IPS-NIHi7 (cell line): Measurements from ENCODE around the gene PTPN4.
"Not testable (repeated sequence)": the region's sequence is repeated elsewhere in the genome, so short reads cannot be mapped to it uniquely, and the experiment has no call there.

Experiments
- DNase-seq: peaks from one replicate; pipeline ENCODE4 v3.0.0; 2012; ENCODE audit warnings: mixed read lengths; ENCODE audit errors: extremely low spot score

PTPN4 gene

DNA sequence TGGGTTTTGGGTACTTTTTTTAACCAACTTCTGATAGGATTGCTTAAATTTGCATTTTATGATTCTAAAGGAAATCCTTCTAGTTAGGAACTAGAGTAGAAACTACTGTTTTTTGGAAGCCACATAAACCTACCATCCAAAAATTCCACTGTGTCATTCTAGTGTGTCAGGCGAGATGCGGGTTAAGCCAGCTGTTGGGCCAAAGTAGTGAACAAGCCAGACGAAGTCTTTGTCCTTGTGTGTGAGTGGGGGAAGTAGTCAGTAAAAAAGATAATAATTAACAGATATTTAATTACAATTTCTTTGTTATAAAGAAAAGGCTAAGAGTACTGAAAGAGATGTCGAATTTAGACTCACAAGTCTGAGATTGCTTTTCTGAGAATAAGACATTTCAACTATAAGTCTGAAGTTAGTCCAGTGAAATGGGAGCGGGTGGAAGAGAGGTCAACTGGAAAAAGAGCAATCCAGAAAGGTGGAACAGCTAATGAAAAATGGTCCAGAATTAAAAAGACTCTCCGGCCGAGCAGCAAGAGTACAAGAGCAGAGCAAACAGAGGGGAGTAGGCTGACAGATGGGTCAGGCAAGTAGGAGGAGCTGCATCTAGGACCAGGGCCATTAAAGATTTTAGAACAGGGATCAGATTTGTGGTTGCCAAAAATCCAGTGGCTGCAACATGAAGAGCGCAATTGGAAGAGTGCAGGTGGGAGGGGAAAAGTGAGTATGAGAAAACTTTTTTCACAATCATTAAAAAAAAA is 254.7 kb downstream of the PTPN4 start:
- no peak for DNase-seq

DNA sequence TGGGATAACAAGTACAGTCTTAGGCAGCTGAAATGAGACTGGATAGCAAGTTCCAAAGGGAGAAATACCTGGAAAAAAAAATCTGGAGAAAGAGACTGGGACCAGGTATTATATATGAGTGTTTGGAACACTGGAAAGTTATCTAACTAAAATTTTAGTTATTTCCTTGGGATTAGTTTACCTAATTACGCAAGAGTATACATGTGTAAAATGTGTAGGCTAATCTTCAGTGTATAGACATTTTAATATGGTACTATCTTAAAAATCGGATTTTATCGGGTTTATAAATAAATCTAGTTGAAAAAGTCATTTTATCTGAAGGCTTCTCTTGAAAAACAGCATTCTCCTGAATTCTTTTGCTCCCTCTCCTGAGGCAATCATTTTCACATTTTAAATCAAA is 257.1 kb downstream of the PTPN4 start:
- no peak for DNase-seq

DNA sequence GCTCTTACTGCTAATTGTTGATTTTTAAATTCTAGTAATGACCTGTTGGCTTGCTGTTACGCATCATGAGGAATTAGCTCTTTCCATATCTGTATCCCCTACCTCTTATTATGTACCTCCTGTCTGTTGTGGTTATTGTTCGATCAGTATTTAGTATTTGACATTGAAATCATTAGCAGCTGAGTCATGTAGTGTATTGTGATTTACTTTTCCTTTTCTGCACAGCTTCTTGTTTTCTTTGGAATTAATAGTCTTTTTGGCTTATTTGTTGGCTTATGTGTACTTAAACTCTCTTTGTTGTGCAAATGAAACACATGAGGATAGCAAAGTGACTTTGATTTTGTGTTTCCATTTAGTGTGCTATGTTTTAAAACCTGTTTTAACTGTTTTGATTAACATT is 257.5 kb downstream of the PTPN4 start:
- DNase-seq, result no peak

DNA sequence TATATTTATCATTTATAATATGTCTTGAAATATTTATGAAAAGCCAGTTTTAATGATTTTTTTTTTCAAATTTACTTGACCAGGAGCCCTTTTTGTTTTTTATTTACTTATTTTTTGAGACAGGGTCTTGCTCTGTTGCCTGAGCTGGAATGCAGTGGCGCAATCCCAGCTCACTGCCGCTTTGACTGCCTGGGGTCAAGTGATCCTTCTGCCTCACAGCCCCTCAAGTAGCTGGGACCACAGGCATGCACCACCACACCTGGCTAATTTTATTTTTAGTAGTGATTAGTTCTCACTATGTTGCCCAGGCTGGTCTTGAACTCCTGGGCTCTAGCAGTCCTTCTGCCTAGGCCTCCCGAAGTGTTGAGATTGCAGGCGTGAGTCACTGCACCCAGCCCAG is 258.8 kb downstream of the PTPN4 start:
- DNase-seq, result no peak

DNA sequence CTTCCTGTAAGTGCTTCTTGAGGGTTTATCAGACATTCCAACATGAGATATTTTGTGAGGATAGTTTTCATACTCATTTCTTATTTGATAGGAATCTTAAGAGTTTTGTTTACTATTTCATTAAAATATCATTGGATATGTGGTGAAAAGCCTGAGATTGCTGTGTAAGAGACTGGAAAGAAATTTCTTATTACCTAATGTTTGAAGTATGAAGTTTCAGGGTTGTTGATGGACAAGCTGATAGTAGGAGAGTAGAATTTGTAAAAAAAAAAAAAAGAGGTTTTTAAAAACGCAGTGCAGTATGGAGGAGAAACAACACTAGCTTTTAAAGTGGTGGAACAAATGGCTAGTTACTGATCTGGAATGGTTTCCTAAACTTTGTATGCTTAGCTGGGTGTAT is 260.8 kb downstream of the PTPN4 start:
- no peak for DNase-seq

DNA sequence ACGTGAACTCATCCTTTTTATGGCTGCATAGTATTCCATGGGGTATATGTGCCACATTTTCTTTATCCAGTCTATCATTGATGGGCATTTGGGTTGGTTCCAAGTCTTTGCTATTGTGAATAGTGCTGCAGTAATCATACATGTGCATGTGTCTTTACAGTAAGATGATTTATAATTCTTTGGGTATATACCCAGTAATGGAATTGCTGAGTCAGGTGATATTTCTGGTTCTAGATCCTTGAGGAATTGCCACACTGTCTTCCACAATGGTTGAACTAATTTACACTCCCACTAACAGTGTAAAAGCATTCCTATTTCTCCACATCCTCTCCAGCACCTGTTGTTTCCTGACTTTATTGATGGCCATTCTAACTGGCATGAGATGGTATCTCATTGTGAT is 262.8 kb downstream of the PTPN4 start:
- DNase-seq, result not testable (repeated sequence)

DNA sequence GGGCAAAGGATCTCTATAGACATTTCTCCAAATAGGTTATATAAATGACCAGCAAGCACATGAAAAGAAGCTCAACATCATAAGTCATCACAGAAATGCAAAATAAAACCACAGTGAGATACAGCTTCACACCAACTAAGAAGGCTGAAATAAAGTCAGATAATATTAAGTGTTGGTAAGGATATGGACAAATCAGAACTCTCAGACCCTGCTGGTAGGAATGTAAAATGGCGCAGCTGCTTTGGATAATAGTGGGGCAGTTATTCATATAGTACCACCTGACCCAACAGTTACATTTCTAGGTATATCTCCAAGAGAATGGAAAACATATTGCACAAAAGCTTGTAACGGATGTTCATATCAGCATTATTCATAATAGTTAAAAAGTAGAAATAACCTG is 267.2 kb downstream of the PTPN4 start:
- DNase-seq, result no peak

DNA sequence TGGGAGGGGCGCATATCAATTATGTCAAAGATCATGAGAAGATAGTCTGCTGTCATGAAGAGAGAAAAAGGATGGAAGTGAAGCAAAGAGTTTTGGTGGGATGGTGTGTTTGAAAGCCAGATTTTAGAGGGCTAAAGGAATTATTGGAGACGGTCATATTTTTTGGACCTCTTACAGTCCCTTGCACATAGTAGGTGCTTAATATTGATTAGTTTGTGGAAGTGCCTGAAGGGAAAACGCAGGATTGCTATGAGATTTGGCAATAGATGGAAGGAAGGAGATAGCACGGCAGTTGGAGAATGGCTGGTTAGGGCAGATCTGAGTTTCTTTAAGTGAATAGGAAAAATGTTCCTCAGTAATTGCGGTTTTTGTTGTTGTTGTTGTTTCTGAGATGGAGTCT is 269.1 kb downstream of the PTPN4 start:
- DNase-seq, result no peak

DNA sequence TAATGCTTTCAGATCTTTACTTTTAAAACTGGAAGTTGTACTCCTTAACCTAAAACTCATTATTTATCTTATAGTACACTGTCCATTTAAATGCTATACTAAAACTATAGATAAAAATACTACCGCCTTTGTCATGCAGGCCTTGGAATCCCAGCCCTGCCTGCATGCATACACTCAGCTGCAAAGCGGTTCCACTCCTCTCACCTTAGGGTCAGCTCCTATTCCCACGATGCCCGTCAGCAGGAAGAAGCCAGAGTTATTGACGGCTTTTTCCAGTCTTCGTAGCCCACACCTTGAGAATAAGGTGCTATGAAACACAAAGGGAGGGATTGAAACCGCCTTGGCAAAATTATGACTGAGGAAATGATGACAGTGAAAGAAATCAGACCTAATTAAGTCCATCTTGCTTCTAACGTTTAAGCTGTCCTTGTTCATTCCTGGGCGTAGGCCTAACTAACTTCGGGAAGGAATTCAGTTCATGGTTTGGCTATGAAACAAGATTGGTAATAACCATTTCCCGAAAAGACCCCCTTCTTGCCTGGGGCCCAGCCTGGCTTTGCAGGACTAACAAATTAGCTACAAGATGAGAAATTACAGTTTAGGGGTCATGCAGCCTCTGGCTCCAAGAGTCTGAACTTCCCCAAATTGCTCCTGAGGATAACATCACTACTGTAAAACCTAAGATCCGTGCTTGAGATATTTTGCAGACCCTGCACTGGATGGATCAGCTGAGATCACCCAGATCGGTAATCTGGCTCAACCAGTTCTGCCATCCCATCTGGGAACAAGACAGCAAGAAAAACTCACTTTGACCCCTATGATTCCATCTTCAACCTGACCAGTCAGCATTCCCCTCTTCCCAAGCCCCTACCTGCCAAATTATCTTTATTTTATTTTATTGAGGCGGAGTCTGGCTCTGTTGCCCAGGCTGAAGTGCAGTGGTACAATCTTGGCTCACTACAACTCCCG is 270.2 kb downstream of the PTPN4 start:
- peak; percentile 22 for DNase-seq

DNA sequence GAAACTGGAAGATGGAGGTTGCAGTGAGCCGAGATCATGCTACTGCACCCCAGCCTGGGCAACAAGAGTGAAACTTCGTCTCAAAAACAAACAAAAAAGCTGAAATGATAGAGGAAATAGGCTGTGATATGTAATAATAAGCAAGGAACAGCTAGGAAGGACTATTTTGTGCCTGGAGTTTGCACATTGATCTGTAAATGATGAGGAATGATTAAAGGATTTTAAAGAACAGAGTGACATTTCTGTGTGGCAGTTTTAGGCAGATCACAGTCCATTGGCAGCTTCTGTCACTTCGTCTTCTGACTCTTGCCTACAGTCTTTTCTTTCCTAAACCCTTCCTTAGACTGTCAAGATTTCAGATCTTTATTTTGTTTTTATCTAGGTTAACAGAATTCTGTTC is 272.6 kb downstream of the PTPN4 start:
- DNase-seq, result no peak
